GM23248 (cell line): ENCODE measurements around the gene ALK.

Source experiments
- EZH2 ChIP-seq: fragments of 200-600 bp; sonication (generic); IDR thresholded peaks from 2 replicates; pipeline ENCODE4 v1.6.1; 2018; ENCODE audit warnings: antibody characterized with exemption, mild to moderate bottlenecking; ENCODE audit not compliant: insufficient read depth, poor library complexity, severe bottlenecking
- EZH2phosphoT487 ChIP-seq: fragments of 200-600 bp; sonication (generic); IDR thresholded peaks from 2 replicates; pipeline ENCODE4 v1.6.1; 2018; ENCODE audit warnings: antibody characterized with exemption, moderate library complexity, mild to moderate bottlenecking, low read depth; ENCODE audit not compliant: insufficient read depth

DNA sequence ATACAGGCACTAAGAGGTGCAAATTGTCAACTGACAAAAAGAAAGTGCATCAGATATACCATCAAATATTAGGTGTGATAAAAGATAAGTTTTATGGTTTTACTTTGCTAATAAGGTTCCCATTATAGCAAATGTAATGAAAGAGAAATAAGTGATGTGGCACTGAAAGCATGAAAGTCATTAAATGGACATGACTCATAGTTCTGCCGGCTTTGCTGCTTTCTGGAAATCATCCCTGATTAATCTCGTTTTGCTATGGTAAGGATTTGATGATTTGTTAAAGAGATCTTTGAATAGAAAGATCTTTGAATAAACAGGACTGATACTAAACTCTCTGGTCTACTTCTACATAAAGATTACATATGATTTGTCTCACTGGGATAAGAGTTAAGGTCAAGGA, 733.5 kb downstream of the ALK start:
- no peak for TF ChIP-seq EZH2
- TF ChIP-seq EZH2phosphoT487: no peak
